HepG2 (cell line): Measurements from ENCODE around the gene MMP23B. TPM values are rescaled to one million over a fixed set of nuclear protein-coding genes. Genes with fewer than 3 reads are reported as not detected.

Experiments used
- ATF6 ChIP-seq: sonication (generic); formaldehyde crosslinking; conservative IDR thresholded peaks from 2 replicates; pipeline ENCODE4 v1.4.0; 2020; ENCODE audit warnings: missing genetic modification reagents
- CSRNP2 ChIP-seq: sonication (generic); formaldehyde crosslinking; conservative IDR thresholded peaks from 2 replicates; pipeline ENCODE4 v1.8.0; 2022; ENCODE audit warnings: low read depth, missing genetic modification reagents
- DBP ChIP-seq: sonication (generic); formaldehyde crosslinking; IDR thresholded peaks from 2 replicates; pipeline ENCODE4 v1.4.0; 2020; ENCODE audit warnings: missing genetic modification reagents; ENCODE audit errors: not compliant biosample characterization
- GATAD1 ChIP-seq: IDR thresholded peaks from 2 replicates; pipeline ENCODE4 v1.6.1; 2016; ENCODE audit warnings: missing genetic modification reagents, missing compliant biosample characterization
- JUNB ChIP-seq: sonication (generic); formaldehyde crosslinking; IDR thresholded peaks from 2 replicates; pipeline ENCODE4 v1.8.0; 2022; ENCODE audit warnings: missing genetic modification reagents, mild to moderate bottlenecking, borderline replicate concordance
- MAFF ChIP-seq: IDR thresholded peaks from 2 replicates; pipeline ENCODE4 v1.6.1; 2011; ENCODE audit warnings: low read depth, low read length, improper control_type of control experiment
- MTA1 ChIP-seq: sonication (generic); formaldehyde crosslinking; IDR thresholded peaks from 2 replicates; pipeline ENCODE4 v1.4.0; 2020; ENCODE audit warnings: missing genetic modification reagents, mild to moderate bottlenecking, borderline replicate concordance
- NFIB ChIP-seq: sonication (generic); formaldehyde crosslinking; IDR thresholded peaks from 2 replicates; pipeline ENCODE4 v1.9.0; 2021; ENCODE audit warnings: missing genetic modification reagents, mild to moderate bottlenecking, borderline replicate concordance
- NFYB ChIP-seq: sonication (generic); formaldehyde crosslinking; IDR thresholded peaks from 2 replicates; pipeline ENCODE4 v1.4.0; 2020; ENCODE audit warnings: missing genetic modification reagents
- PHF8 ChIP-seq: sonication (generic); formaldehyde crosslinking; IDR thresholded peaks from 2 replicates; pipeline ENCODE4 v1.5.0; 2020; ENCODE audit warnings: missing genetic modification reagents
- RFXANK ChIP-seq: IDR thresholded peaks from 2 replicates; pipeline ENCODE4 v1.6.1; 2016
- SATB2 ChIP-seq: sonication (generic); formaldehyde crosslinking; IDR thresholded peaks from 2 replicates; pipeline ENCODE4 v1.5.0; 2020; ENCODE audit warnings: missing genetic modification reagents
- TCF7L2 ChIP-seq: IDR thresholded peaks from 2 replicates; pipeline ENCODE4 v1.6.1; 2011; ENCODE audit warnings: mild to moderate bottlenecking, low read depth, low read length, moderate library complexity
- ZNF263 ChIP-seq: sonication (generic); formaldehyde crosslinking; IDR thresholded peaks from 2 replicates; pipeline ENCODE4 v1.4.0; 2020; ENCODE audit warnings: missing genetic modification reagents
- ZNF652 ChIP-seq: IDR thresholded peaks from 2 replicates; pipeline ENCODE4 v1.6.1; 2016; ENCODE audit warnings: low read depth, borderline replicate concordance
- ZNF749 ChIP-seq: sonication (generic); formaldehyde crosslinking; IDR thresholded peaks from 2 replicates; pipeline ENCODE4 v1.8.0; 2022; ENCODE audit warnings: mild to moderate bottlenecking, missing genetic modification reagents, moderate library complexity, borderline replicate concordance
- ZNF770 ChIP-seq: sonication (generic); formaldehyde crosslinking; IDR thresholded peaks from 2 replicates; pipeline ENCODE4 v1.5.0; 2020; ENCODE audit warnings: mild to moderate bottlenecking, missing genetic modification reagents
- polyA plus RNA-seq, 8 experiments: library from polyadenylated mRNA; depleted of rRNA in 3 of 8; stranded (reverse) in 7 of 8; unstranded in 1 of 8; fragments of >200 nt; fragmentation: Illumina TruSeq in 4 of 8; extraction: Trizol in 4 of 8; gene quantifications; 2 replicates each; pipeline versions ENCODE4 v1.2.1 to v1.2.3, GENCODE V29; 2011 to 2016; ENCODE audit warnings: low read depth in 4 of 8, missing spikeins in 1 of 8, mixed read lengths in 1 of 8; ENCODE audit not compliant: insufficient read depth in 1 of 8
- total RNA-seq, 5 experiments: library from RNA; depleted of rRNA; stranded (reverse); fragments of >200 nt; fragmentation: Illumina TruSeq; extraction: Trizol; gene quantifications; 2 replicates each; pipeline ENCODE4 v1.2.3, GENCODE V29; 2016; ENCODE audit warnings: low read depth in 1 of 5
- TF ChIP-seq, protein P1 (sequence below): sonication (generic); formaldehyde crosslinking; IDR thresholded peaks from 2 replicates; pipeline ENCODE4 v1.5.1; 2020; ENCODE audit warnings: missing genetic modification reagents, mild to moderate bottlenecking, borderline replicate concordance
- TF ChIP-seq, protein P2 (sequence below): sonication (generic); formaldehyde crosslinking; conservative IDR thresholded peaks from 2 replicates; pipeline ENCODE4 v1.8.0; 2022; ENCODE audit warnings: missing genetic modification reagents

The MMP23B gene
- total and polyA plus RNA-seq, 2 of the 13 experiments (the other 11 are each of a cell fraction or from before 2014, with no cell fraction given) = 0.61 to 0.75 TPM

GRCh38 chr1:1615256-1616044, 16.5 kb upstream of the MMP23B start, which contains the start of gene MIB2 (continued):
- TF ChIP-seq MAFF (no peak), DBP (CRISPR knock-in tag) (no peak), ZNF770 (no peak; the same call in 1 of the 2 replicates), ZNF652 (no peak), NFYB (CRISPR knock-in tag) (peak; percentile 55), CSRNP2 (CRISPR knock-in tag) (no peak), ZNF749 (no peak; the same call in 1 of the 2 replicates), MTA1 (CRISPR knock-in tag) (no peak), RFXANK (peak; percentile 96), SATB2 (CRISPR knock-in tag) (peak; percentile 74; the same call in 1 of the 2 replicates), JUNB (CRISPR knock-in tag) (no peak), PHF8 (CRISPR knock-in tag) (peak; percentile 95), GATAD1 (CRISPR knock-in tag) (peak; percentile 92), ATF6 (CRISPR knock-in tag) (no peak), ZNF263 (CRISPR knock-in tag) (no peak), NFIB (CRISPR knock-in tag) (no peak), TCF7L2 (no peak)
- TF ChIP-seq, protein P1, sequence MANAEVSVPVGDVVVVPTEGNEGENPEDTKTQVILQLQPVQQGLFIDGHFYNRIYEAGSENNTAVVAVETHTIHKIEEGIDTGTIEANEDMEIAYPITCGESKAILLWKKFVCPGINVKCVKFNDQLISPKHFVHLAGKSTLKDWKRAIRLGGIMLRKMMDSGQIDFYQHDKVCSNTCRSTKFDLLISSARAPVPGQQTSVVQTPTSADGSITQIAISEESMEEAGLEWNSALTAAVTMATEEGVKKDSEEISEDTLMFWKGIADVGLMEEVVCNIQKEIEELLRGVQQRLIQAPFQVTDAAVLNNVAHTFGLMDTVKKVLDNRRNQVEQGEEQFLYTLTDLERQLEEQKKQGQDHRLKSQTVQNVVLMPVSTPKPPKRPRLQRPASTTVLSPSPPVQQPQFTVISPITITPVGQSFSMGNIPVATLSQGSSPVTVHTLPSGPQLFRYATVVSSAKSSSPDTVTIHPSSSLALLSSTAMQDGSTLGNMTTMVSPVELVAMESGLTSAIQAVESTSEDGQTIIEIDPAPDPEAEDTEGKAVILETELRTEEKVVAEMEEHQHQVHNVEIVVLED (CRISPR knock-in tag) = peak; percentile 94
- TF ChIP-seq, protein P2, sequence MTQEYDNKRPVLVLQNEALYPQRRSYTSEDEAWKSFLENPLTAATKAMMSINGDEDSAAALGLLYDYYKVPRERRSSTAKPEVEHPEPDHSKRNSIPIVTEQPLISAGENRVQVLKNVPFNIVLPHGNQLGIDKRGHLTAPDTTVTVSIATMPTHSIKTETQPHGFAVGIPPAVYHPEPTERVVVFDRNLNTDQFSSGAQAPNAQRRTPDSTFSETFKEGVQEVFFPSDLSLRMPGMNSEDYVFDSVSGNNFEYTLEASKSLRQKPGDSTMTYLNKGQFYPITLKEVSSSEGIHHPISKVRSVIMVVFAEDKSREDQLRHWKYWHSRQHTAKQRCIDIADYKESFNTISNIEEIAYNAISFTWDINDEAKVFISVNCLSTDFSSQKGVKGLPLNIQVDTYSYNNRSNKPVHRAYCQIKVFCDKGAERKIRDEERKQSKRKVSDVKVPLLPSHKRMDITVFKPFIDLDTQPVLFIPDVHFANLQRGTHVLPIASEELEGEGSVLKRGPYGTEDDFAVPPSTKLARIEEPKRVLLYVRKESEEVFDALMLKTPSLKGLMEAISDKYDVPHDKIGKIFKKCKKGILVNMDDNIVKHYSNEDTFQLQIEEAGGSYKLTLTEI (CRISPR knock-in tag) = no peak
